ENCODE results near the gene FNDC3A.

- TF ChIP-seq CTCF (IDR thresholded peaks at IDR 0.05; ENCODE audit: insufficient read depth, low read length, poor library complexity, severe bottlenecking) (no peak), EZH2phosphoT487 (conservative IDR thresholded peaks at IDR 0.05; ENCODE audit: low read length) (no peak)
Observed at GRCh38 chr13:49241296-49241695, 265.6 kb downstream of the FNDC3A start.
